Activated CD4-positive, alpha-beta T cell treated with anti-CD3 and anti-CD28 coated beads for 36 hours (primary cell): ENCODE measurements around the gene PLXND1. TPM values are rescaled to one million over a fixed set of nuclear protein-coding genes. Genes with fewer than 3 reads are reported as not detected.
A peak's percentile ranks its signal among the peaks of the same experiment; 100 is the strongest.

Experiments
- ATAC-seq: fragments of 200-7000 bp; cut with Tn5 transposase; one replicate; pipeline ENCODE4 v1.10.0; 2021; ENCODE audit warnings: mild to moderate bottlenecking, moderate library complexity
- CTCF ChIA-PET: fragments of 350-600 bp; sonication (Branson Sonifier 250); formaldehyde crosslinking; loops from one replicate; lab custom pipeline; 2021; ENCODE audit warnings: antibody characterized with exemption; lab: Charles Lee
- POLR2A ChIA-PET: fragments of 350-600 bp; sonication (Branson Sonifier 250); formaldehyde crosslinking; loops from one replicate; lab custom pipeline; 2021; ENCODE audit warnings: antibody characterized with exemption, inconsistent platforms; lab: Charles Lee
- DNase-seq: peaks from one replicate; pipeline ENCODE4 v3.0.0-alpha.2; 2020
- H3K27ac Mint-ChIP-seq: one replicate; pipeline ENCODE4 v1.8.0; 2021; ENCODE audit warnings: mixed read lengths
- H3K27me3 Mint-ChIP-seq: one replicate; pipeline ENCODE4 v1.8.0; 2021; ENCODE audit warnings: mixed read lengths
- H3K36me3 Mint-ChIP-seq: one replicate; pipeline ENCODE4 v1.8.0; 2021; ENCODE audit warnings: low read depth, mixed read lengths
- H3K4me1 Mint-ChIP-seq: one replicate; pipeline ENCODE4 v1.8.0; 2021; ENCODE audit warnings: mixed read lengths
- H3K4me3 Mint-ChIP-seq: one replicate; pipeline ENCODE4 v1.8.0; 2021; ENCODE audit warnings: mild to moderate bottlenecking, moderate library complexity, mixed read lengths
- H3K9me3 Mint-ChIP-seq: one replicate; pipeline ENCODE4 v1.8.0; 2021; ENCODE audit warnings: low read depth, mixed read lengths
- intact Hi-C, 2 experiments: fragments of 100-400 bp; cut with DNase I in 1 of 2; cut with micrococcal nuclease in 1 of 2; formaldehyde crosslinking; loops; one replicate each; pipeline versions ENCODE4 v1.14.2 to v1.15.1; 2022 to 2024; cut with DNase I, micrococcal nuclease
- total RNA-seq, 2 experiments: library from RNA; stranded (reverse); gene quantifications; one replicate each; pipeline ENCODE4 v1.2.3, GENCODE V29; 2021

Gene PLXND1
- total RNA-seq, 2 experiments from 2014 or later, result 3.1 to 4.6 TPM

DNA sequence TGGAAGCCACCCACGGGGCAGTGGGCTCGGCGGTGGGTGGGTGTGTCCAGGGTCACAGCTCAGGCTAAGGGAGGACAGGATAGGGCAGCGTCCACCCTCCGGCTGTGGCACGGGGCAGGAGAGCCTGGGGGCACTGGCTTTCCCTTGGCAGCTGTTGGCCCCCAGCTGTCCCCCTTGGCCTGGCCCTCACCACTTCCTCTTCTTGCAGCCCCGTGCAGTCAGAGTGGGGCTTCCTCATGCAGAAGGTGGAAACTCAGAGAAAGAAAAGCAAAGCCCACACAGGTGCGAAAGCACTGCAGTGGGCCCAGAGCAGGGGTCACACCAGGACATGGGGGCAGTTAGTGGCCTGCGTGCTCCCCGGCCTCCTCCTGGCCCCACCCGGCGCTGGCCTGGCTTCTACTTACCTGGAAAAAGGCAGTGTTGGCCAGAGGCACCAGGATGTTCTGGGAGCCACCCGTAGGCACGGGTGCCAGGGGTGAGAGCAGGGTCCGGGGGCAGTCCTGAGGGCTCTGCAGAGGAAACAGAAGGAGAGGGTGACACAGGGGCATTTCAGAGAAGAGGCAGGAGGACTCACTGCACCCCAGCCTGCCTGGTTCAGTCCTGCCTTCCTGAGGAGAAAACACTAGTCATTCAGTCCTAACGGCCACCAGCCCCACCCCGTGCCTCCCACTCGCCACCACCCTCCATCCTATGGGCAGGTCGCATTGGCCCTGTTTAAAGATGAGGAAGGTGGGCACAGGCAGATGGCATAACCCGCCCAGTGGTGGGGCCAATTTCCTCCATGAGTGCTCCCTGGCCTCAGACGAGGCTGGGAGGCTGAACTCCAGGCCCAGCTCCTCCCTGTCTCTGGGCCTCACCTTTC lies 28.3 kb downstream of the PLXND1 start:
- ChIA-PET POLR2A (no interaction called here), CTCF (no interaction called here)
- Mint-ChIP-seq H3K4me1 (peaks cover 25% of the 10 kb centered on the region), H3K27ac (no peak overlapping the region), H3K9me3 (no peaks in the 10 kb centered on the region), H3K36me3 (no peaks in the 10 kb centered on the region), H3K4me3 (no peak overlapping the region), H3K27me3 (no peaks in the 10 kb centered on the region)
- intact Hi-C loops, result no loop called here
- ATAC-seq, result peak; percentile 14
- no peak for DNase-seq

DNA sequence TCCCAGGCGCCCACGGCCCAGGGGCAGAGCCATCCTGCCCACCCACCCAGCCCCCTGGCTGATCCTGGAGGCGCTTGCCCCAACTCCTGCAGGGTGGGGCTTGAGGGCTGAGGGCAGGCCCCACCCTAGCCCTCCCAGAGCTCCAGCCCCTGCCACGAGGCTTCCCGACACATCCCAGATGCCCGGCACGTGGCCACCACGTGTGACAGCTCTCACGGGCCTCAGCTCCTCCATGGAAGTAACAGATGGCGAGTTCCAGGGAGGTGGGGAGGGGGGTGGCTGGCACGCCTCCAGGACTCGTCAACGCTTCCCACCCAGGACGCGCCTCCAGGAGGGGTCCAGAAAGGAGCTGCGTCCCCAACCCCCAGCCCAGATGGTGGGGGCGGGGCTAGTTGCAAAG lies 29.1 kb downstream of the PLXND1 start:
- Mint-ChIP-seq H3K27ac (no peak overlapping the region), H3K4me1 (peaks cover 25% of the 10 kb centered on the region), H3K27me3 (no peaks in the 10 kb centered on the region), H3K4me3 (no peak overlapping the region), H3K36me3 (no peaks in the 10 kb centered on the region), H3K9me3 (no peaks in the 10 kb centered on the region)
- CTCF ChIA-PET, result interaction anchor here (1.2 kb wide), 1 partner anchor 10 kb away, joined by 3 read pairs; no protein-coding TSS in a partner anchor
- ATAC-seq (no peak), DNase-seq (no peak)
- POLR2A ChIA-PET, result no interaction called here
- intact Hi-C loops, result no loop called here

DNA sequence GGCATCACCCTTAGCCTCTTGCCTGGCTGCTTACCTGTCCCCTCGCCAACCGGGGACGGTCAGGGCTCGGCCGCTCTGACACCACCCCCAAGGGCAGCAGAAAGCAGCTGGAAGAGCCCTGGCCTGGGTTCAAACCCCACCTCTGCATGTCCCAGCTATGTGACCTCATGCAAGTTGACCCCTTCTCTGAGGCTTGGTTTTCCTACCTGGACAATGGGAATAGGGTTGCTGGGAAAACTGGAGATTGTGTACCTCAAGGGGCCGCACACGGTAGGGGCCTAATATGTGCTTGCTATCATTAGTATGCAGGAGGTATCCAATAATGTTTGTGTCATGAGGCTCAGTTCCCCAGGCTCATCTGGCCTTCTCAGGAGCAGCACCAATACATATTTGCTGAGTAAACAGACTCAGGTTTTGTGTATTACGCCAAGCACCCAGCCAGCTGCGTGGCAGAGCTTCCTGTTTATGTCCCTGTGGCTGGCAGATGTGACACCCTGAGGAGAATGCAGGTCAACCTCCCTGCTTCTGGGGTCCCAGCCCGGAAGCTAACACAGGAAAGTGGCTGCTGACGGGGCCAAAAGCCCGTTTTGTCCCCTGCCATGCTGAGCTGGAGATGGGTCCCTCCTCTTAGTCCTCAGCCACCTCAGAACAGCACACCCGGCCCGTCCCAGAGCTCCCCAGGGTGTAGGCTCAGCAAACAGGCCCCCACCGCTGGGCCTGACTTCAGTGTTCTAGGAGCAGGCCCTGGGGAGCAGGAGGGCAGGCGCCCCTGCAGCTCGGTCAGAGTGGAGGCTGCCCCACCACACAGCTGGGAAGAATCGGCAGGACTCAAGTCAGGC lies 29.7 kb downstream of the PLXND1 start:
- H3K9me3 Mint-ChIP-seq, result no peaks in the 10 kb centered on the region
- peaks cover 25% of the 10 kb centered on the region for H3K4me1 Mint-ChIP-seq
- intact Hi-C loops, result no loop called here
- ChIA-PET POLR2A (no interaction called here), CTCF (interaction anchor here (0.7 to 1.2 kb wide), 2 partner anchors 10 to 361 kb away, joined by 3 read pairs; no protein-coding TSS in a partner anchor)
- peak; percentile 74 for ATAC-seq
- no peak overlapping the region for H3K27ac Mint-ChIP-seq
- peak; percentile 56 for DNase-seq
- no peak overlapping the region for H3K4me3 Mint-ChIP-seq
- H3K36me3 Mint-ChIP-seq, result no peaks in the 10 kb centered on the region
- no peaks in the 10 kb centered on the region for H3K27me3 Mint-ChIP-seq

DNA sequence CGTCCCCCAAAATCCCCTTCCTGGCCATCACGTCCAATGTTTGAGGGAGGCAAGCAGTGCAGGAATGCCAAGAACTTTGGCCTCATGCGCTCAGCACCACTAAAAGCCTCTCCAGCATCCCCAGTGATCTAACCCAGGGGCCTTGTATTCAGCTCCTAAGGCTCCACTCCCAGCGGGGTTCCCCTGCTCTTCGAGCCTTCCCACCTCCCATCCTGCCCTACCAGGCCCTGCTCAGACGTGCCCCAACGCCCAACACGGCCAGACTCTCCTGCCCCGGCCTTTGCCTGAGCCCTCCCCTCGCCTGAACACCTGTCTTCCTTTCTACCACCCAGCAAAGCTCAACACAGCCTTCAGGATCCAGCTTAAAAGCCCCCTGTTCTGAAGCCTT lies 30.5 kb downstream of the PLXND1 start:
- intact Hi-C loops, result no loop called here
- CTCF ChIA-PET, result interaction anchor here (0.6 kb wide), 1 partner anchor 126 kb away, joined by 3 read pairs; no protein-coding TSS in a partner anchor

DNA sequence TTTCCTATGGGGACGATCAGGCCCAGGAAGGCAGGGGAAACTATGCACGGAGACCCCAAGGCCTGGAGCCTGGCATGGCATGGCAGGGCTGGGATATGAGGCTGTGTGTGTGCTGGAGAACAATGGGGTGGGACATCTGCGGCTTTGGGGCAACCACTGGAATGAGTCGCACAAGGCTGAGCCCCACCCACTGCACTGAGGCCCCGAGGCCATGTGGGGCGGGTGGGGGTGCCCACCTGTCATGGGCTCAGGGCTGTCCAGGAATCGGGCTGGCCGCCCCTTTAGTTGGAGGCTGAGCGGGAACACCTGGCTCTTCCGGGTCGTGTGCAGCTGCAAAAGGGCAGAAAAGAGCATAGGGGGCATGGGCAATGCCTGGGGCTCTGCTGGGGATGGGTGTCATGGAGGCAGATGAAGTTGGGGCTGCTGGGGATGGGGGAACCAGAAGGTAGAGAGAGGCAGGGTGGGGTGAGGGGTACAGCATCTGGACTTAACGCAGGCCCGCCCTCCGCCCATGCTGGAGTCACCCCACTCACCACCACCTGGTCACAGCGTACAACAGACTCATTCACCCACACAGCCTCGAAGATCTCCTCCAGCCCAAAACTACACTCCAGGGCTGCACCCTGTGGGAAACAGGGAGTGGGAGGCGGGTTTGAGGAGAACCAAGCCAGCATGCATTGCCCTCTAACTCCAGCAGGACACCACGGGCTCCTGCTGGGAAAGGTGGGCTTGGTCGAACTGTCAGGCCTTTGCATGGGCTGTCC lies 31.1 kb downstream of the PLXND1 start:
- POLR2A ChIA-PET, result no interaction called here
- intact Hi-C loops, result no loop called here

More for the DNA sequence above, 30.5 kb downstream of the PLXND1 start:
- Mint-ChIP-seq H3K9me3 (no peaks in the 10 kb centered on the region), H3K27ac (peak overlapping the region; percentile 6), H3K36me3 (no peaks in the 10 kb centered on the region), H3K4me3 (no peak overlapping the region), H3K4me1 (peaks cover 25% of the 10 kb centered on the region), H3K27me3 (no peaks in the 10 kb centered on the region)
- POLR2A ChIA-PET, result no interaction called here
- ATAC-seq (no peak), DNase-seq (no peak)

DNA sequence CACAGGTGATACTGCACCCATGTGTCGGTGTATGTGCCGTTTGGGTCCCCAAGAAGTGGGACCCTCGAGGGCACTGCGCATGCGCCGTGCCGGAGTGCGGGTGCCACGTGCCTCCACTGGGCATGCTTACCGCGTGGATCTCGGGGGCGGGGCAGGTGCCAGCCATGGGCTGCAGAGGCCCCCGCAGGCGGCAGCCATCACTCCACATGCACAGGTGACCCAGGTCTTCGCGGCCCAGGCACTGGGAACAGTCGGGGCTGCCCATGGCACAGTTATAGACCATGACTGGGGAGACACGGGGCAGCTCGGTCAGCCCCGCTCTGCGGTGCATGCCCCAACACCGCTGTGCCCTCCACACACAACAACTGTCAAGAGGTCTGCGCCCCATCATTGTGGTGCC lies 32.3 kb downstream of the PLXND1 start:
- intact Hi-C loops, result no loop called here
- POLR2A ChIA-PET, result no interaction called here
- peaks cover 25% of the 10 kb centered on the region for H3K4me1 Mint-ChIP-seq
- ATAC-seq (no peak), DNase-seq (no peak)
- CTCF ChIA-PET, result no interaction called here
- no peaks in the 10 kb centered on the region for H3K9me3 Mint-ChIP-seq
- no peaks in the 10 kb centered on the region for H3K36me3 Mint-ChIP-seq
- H3K27ac Mint-ChIP-seq, result no peak overlapping the region
- no peak overlapping the region for H3K4me3 Mint-ChIP-seq
- no peaks in the 10 kb centered on the region for H3K27me3 Mint-ChIP-seq

More for the DNA sequence above, 31.1 kb downstream of the PLXND1 start:
- H3K27ac Mint-ChIP-seq, result no peak overlapping the region
- no peaks in the 10 kb centered on the region for H3K9me3 Mint-ChIP-seq
- H3K4me1 Mint-ChIP-seq, result peaks cover 25% of the 10 kb centered on the region
- DNase-seq, result no peak
- CTCF ChIA-PET, result interaction anchor here (0.6 kb wide), 1 partner anchor 125 kb away, joined by 3 read pairs; no protein-coding TSS in a partner anchor
- no peaks in the 10 kb centered on the region for H3K36me3 Mint-ChIP-seq
- ATAC-seq, result no peak
- H3K4me3 Mint-ChIP-seq, result no peak overlapping the region
- H3K27me3 Mint-ChIP-seq, result no peaks in the 10 kb centered on the region

DNA sequence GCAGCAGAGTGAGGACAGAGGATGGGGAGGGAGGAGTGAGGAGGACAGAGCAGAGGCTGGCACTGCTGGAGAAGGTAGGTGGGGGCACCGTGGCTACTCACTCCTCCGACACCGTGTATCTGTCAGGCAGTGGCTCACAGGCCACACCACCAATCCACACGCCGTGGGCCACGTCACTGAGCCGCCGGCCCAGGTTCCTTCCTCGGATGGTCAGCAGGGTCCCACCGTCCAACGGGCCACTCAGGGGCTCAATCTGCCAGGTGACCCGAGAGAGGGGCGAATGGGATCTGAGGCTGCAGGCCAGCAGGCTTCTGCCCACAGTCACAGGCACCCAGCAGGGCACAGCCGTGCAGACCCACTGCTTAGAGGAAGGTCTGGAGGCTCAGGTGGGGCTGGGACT lies 33.0 kb downstream of the PLXND1 start:
- H3K36me3 Mint-ChIP-seq, result no peaks in the 10 kb centered on the region
- peaks cover 25% of the 10 kb centered on the region for H3K4me1 Mint-ChIP-seq
- no peaks in the 10 kb centered on the region for H3K9me3 Mint-ChIP-seq
- H3K27ac Mint-ChIP-seq, result no peak overlapping the region
- ChIA-PET CTCF (no interaction called here), POLR2A (no interaction called here)
- intact Hi-C loops, result no loop called here
- no peaks in the 10 kb centered on the region for H3K27me3 Mint-ChIP-seq
- DNase-seq (no peak), ATAC-seq (no peak)
- H3K4me3 Mint-ChIP-seq, result no peak overlapping the region

DNA sequence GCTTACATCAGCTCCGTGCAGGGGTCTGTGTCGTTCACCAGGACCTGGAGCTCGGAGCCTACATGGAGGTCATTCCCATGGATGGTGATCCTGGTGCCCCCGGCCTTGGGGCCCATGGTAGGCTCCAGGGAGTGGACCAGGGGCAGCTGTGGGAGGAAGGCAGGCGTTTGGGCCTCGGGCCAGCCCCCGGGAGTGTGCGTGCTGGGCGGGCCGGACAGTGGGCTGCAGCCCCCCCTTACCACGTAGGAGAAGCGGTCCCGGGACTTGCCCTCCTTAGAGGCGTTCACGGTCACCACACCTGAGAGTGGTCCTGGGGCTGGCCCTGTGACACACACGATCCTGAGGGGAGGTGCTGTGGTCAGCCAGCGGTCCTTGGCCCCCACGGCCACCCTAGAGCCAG lies 33.9 kb downstream of the PLXND1 start:
- Mint-ChIP-seq H3K4me3 (no peak overlapping the region), H3K9me3 (no peaks in the 10 kb centered on the region), H3K27me3 (no peaks in the 10 kb centered on the region), H3K27ac (no peak overlapping the region), H3K4me1 (peaks cover 20% of the 10 kb centered on the region), H3K36me3 (no peaks in the 10 kb centered on the region)
- DNase-seq (no peak), ATAC-seq (no peak)
- intact Hi-C loops, result no loop called here
- CTCF ChIA-PET, result no interaction called here
- POLR2A ChIA-PET, result no interaction called here

DNA sequence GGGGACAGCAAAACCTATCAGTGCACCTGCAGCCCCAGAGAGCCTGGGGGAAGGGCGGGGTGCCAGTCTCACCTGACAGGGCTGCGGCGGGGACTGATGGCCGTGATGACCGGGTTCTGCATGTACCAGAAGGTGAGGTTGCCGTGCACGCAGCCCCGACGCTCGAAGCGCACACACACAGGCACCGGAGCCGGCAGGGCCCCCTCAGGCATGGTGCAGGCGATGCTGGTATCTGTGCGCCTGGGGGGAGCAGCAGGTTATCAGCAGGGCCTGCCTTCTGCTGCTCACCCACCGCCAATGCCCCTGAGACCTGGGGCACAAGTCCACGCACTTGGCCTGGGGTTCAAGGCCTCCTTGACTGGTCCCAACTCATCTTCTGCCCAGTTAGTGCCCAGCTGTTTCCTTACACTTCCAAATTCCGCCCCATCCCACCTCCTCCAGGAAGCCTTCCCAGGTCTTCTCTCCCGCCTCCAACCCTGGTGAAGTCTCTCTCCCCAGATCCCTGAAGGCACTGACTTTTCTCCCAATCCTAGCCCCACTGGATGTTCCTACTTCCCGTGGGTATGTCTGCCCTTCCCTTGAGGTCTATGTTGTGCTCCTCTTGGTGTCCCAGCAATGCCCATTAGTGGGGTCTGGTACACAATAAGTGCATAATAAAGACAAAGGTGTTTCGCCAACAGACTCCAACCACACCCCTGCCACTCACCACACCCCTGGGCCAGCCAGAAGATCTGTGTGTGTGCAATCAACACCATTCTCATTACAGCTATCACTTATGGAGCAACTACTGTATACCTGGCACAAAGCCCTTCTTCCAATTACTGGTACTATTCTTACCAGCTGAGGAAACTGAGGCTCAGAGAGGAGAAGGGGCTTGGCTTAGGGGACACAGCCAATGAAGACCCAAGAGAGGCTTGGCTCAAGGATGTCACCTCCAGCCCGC lies 34.6 kb downstream of the PLXND1 start:
- DNase-seq (no peak), ATAC-seq (no peak)
- ChIA-PET POLR2A (no interaction called here), CTCF (interaction anchor here (0.6 kb wide), 1 partner anchor 1937 kb away, joined by 3 read pairs; no protein-coding TSS in a partner anchor)
- Mint-ChIP-seq H3K9me3 (no peaks in the 10 kb centered on the region), H3K27me3 (no peaks in the 10 kb centered on the region), H3K4me1 (peaks cover 18% of the 10 kb centered on the region), H3K36me3 (no peaks in the 10 kb centered on the region), H3K27ac (no peak overlapping the region), H3K4me3 (no peak overlapping the region)
- intact Hi-C loops, result no loop called here

DNA sequence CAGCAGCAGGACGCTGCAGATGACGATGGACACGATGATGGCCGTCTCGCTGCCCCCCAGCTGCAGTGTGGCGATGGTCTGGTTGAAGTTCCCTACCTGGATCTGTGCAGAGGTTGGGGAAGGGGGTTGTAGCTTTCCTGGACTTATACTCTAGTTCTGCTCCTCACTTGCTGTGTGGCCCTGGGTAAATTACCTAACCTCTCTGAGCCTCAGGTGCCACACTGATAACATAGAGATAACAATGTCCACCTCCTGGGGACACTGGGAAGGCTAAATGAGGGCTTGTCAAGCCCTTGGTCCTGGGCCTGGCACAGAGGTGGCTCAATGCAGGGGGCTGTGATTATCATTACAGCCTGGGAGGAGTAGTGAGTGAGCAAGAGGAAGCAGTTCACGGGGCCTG lies 36.6 kb downstream of the PLXND1 start:
- no peaks in the 10 kb centered on the region for H3K9me3 Mint-ChIP-seq
- no peak overlapping the region for H3K27ac Mint-ChIP-seq
- ChIA-PET CTCF (no interaction called here), POLR2A (no interaction called here)
- intact Hi-C loops, result no loop called here
- H3K36me3 Mint-ChIP-seq, result no peaks in the 10 kb centered on the region
- H3K4me1 Mint-ChIP-seq, result no peaks in the 10 kb centered on the region
- no peak overlapping the region for H3K4me3 Mint-ChIP-seq
- ATAC-seq (no peak), DNase-seq (no peak)
- no peaks in the 10 kb centered on the region for H3K27me3 Mint-ChIP-seq
